Suprapubic skin (tissue), 4 donors: ENCODE measurements around the gene AGAP1.

Experiments used
- EP300 ChIP-seq: sonication (generic); formaldehyde crosslinking; IDR thresholded peaks from one replicate; pipeline ENCODE4 v1.6.1; 2017; ENCODE audit warnings: antibody characterized with exemption
- POLR2A ChIP-seq, 2 donors: fragments of 450-650 bp; IDR thresholded peaks; one replicate each; pipeline ENCODE4 v1.6.1; 2017; ENCODE audit warnings: antibody characterized with exemption in 2 of 2, mild to moderate bottlenecking in 2 of 2, moderate library complexity in 2 of 2
- POLR2AphosphoS5 ChIP-seq, 3 donors: sonication (generic); formaldehyde crosslinking; IDR thresholded peaks; one replicate each; pipeline ENCODE4 v1.6.1; 2017; ENCODE audit warnings: antibody characterized with exemption in 3 of 3
- TF ChIP-seq, protein P1 (sequence below), 2 donors: fragments of 200-600 bp in 1 of 2; fragments of 450-650 bp in 1 of 2; sonication (generic) in 1 of 2; IDR thresholded peaks; one replicate each; pipeline ENCODE4 v1.5.1; 2016 to 2019; ENCODE audit warnings: antibody characterized with exemption in 2 of 2, mild to moderate bottlenecking in 1 of 2, moderate library complexity in 1 of 2

DNA sequence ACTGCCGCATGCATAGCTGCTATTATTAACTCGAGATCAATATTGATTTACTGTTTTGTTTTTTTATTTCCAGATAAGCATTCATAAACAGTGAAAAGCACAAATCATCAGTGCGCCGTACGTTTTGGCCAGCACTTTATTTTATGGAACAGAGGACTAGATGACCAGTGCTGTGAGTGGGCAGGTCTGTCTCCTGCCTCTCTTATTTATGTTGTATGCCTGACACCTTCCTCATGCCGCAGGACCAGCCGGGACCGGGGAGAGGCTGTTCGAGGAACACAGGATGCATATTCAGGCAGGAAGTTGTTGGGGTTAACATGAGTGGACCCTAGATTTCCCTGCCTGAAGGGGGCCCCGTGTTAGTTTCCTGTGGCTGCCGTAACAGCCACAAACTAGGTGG lies 72.6 kb downstream of the AGAP1 start:
- TF ChIP-seq, protein P1, sequence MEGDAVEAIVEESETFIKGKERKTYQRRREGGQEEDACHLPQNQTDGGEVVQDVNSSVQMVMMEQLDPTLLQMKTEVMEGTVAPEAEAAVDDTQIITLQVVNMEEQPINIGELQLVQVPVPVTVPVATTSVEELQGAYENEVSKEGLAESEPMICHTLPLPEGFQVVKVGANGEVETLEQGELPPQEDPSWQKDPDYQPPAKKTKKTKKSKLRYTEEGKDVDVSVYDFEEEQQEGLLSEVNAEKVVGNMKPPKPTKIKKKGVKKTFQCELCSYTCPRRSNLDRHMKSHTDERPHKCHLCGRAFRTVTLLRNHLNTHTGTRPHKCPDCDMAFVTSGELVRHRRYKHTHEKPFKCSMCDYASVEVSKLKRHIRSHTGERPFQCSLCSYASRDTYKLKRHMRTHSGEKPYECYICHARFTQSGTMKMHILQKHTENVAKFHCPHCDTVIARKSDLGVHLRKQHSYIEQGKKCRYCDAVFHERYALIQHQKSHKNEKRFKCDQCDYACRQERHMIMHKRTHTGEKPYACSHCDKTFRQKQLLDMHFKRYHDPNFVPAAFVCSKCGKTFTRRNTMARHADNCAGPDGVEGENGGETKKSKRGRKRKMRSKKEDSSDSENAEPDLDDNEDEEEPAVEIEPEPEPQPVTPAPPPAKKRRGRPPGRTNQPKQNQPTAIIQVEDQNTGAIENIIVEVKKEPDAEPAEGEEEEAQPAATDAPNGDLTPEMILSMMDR (IDR thresholded peaks at IDR 0.05): no peak
- TF ChIP-seq POLR2A (IDR thresholded peaks at IDR 0.05): no peak
- TF ChIP-seq POLR2AphosphoS5 (IDR thresholded peaks at IDR 0.05): no peak
- no peak for TF ChIP-seq EP300
